GM19455 (cell line): ENCODE measurements around the gene FMN2.
"Not testable (repeated sequence)": the region's sequence is repeated elsewhere in the genome, so short reads cannot be mapped to it uniquely, and the experiment has no call there.

ENCODE experiments used
- ATAC-seq: cut with Tn5 transposase; IDR thresholded peaks from one replicate; pipeline ENCODE4 v1.9.1; 2021; ENCODE audit not compliant: unreplicated experiment

Gene FMN2

DNA sequence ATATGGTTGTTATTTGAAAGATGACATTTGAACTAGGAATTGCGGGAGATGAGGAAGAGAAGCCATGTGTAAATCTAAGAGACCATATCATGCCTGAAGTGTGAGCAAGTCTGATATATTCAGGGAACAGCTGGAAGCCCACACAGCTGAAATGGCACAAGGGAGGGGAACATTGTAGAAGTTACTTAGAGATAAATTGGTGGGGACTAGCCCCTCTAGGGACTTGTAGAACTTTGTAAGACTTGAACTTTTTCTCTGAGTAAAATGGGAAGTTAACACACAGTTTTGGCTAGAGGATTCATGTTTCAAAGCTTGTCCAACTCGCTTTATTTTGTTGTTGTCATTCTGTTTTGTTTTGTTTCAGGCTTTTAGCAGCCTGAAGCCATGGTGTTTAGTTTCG is 216.4 kb downstream of the FMN2 start:
- no peak for ATAC-seq

DNA sequence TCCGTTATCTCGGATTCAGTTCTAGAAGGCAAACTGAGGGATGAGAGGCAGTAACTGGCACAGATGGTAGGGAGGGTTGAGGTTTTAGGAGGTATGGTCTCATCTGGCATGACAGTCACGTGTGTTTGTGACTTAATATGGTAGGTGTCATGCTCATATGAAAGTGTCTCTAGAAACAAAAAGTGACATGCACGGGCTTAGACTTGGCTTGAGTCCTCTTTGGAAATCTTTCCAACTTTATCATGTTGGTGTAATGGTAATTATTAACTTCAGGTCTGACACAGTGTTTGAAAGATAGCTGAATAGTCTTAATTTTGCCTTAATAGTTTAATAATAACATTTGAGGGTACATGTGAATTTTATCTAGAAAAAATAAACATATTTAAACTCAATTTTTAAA is 218.1 kb downstream of the FMN2 start:
- no peak for ATAC-seq

DNA sequence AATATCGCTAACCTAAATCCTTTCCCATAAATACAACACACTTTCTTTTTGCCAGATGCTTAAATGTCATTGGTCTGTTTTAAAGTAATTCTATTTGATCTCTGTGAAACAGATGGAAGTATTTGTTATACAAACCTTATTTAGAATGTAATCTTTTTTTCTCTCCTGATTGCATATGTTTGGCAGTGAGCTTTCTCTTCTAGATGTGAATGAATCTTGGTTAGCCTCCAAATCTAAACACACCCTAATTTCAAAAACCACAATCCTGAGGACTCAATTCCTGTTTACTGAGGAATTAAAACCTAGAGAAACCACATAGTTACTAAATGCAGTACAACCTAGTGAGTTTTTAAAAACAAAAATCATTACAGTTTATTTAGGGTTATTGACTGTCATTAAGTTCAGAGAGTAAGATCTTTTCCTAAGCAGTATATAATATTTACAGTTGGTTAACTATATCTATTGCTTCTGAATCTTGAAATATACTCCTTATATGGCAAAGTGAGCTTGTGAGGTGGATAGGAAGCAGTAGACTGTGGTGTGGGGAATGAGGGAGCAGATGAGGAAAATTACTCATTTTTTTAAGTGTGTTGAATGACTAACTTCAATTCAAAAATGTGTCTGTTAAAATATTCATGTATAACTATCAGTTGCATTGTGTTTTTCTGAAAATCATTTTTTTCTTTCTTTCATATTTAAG is 218.7 kb downstream of the FMN2 start:
- ATAC-seq, result no peak

DNA sequence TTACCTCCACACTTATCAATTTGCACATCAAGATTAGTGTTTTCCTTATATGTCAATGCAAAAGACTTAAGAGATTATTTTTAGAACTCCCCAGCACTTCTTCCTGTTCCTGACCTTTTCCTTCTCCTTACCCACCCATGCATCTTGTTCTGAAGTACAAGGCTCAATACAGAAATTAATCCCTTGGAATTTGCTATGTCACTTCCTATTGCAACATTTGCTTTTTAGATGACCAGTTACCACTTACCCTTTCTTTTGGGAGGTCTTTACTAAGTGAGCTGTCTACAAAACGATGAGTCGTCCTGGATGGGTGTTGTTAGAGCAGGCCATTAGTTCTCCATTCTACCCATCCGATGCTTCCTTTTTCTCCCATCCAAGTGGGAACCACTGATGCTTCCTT is 221.2 kb downstream of the FMN2 start:
- no peak for ATAC-seq

DNA sequence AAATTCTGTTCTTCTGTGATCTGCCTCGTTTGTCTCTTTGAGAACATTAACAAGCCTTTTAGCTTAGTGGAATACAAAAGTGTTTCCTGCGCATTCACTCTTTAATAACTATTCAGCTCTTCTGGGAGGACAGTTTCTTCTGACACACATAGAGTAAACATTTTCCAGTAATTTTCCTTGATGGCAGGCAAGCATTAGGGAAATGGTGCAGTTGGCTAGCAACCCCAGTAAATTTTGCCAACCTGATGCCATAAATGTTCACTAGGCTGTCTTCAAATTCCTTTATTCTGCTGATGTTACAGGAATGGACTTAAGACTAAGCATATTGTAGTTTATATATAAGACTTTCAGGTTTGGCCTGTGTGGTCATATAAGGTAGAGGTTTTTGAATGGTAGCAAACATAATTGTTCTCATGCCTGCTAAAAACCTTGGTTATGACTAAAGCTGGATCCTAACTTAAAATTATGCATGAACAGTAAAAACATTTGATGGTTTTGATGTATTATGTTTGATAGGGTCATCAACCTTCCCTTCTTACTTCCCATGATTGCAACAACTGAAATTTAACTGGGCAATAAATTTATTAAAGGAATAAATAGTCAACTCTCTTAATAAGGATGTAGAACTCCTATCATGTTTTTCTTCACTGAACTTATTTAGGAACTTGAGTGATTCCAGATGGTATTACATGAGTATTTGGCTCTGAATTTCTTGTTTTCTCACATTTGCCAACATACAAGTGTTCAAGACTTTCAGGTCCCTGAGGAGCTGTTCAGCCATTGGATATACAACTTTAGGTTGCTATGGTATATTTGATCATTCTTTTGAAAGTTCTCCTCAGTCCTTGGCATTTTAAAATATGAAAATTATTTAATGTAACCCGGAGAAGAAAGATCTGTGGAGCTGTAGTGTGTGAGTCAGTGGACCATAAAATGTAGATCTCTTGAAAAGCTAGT is 223.4 kb downstream of the FMN2 start:
- ATAC-seq, result no peak

DNA sequence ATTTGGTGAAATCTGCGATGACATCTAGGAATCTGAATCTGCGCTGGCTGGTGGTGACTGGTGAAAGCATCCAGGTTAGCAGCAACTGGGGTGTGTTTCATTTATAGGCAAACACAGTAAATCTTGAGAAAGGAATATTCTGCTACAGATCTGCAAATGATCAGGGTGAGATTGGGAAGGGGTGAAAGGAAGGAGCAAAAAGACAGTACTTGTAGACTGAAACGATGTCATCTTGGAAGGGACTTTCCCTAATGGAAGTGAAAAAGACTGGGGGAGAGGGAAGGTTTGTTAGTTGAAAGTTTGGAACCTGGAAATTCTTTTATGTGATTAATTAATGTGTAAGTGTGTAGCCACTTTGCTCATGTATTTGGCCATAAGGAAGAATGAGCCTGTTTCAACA is 228.3 kb downstream of the FMN2 start:
- ATAC-seq, result no peak

DNA sequence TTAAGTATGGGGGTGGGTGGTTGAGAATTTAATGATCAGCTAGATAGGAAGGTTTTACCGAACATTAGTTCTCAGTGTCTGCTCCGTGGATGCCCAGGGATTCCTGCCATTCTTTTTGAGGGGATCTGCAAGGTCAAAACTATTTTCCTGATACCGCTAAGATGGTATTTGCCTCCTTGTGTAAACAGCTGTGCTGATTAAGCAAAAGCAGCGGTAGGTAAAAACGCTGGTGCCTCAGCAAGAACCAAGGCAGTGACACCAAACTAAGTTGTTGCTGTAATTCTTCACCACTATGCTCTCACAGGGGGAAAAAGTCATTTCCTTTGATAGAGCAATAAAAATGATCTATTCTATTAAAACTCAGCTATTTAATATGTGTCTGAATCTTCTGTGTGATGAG is 229.0 kb downstream of the FMN2 start:
- no peak for ATAC-seq

DNA sequence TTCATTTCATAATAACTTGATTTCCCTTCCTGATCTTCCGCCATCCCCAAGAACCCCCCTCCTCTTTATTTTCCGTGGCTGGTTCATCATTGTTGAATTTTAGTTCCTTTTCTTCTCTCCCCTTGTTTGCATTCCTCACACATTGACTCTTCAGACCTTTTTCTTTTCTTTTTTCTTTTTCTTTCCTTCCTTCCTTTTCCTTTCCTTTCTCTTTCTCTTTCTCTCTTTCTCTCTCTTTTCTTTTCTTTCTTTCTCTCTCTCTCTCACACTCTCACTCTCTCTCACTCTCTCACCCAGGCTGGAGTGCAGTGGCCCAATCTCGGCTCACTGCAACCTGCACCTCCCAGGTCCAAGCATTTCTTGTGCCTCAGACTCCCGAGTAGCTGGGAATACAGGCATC is 231.3 kb downstream of the FMN2 start:
- no peak for ATAC-seq

DNA sequence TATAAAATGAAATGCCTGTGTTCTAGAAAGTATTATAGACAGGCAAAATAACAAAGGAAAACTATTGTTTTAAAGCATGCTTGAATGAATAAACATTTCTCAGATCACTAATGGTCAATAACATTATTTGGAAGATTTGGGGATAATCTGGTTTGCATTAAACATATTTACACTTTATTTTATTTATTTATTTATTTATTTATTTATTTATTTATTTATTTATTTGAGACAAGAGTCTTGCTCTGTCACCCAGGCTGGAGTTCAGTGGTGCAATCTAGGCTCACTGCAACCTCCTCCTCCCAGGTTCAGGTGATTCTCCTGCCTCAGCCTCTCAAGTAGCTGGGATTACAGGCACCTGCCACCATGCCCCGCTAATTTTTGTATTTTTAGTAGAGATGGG is 236.7 kb downstream of the FMN2 start:
- ATAC-seq, result not testable (repeated sequence)

DNA sequence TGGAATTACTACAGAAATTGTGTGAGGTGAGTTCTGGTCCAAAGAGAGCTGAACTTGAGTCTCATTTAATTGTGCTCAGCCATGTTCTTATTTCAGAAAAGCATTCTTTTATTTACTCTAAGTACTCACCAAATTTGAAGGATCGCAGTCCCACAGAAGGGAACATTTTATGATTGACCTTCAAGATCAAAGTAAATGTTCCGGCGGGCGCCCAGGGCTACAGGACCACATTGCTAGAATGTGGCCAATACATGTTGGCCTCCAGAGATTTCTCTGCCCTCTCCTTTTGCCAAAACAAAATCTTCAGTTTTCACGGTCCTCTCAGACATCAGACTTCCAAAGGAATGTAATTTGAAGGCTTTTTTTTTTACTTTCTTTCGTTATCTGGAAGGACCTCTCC is 237.8 kb downstream of the FMN2 start:
- no peak for ATAC-seq

DNA sequence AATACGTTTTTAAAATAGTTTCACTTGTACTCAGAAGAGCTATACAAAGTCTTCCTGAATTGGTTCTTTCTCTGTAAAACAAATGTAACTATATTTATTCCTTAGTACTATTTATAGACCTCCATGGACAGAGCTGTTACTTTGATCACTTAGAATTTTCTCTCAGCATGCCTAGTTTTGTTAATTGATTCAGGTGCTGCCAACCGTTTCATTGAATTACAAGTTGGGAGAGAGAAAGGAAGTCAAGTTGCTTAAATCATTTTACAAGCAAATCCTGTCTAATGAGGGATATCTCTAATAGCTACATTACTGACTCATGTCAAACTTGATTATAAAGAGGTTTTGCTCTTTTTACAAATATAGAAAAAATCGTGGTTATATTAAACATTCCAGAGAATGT is 241.0 kb downstream of the FMN2 start:
- no peak for ATAC-seq

DNA sequence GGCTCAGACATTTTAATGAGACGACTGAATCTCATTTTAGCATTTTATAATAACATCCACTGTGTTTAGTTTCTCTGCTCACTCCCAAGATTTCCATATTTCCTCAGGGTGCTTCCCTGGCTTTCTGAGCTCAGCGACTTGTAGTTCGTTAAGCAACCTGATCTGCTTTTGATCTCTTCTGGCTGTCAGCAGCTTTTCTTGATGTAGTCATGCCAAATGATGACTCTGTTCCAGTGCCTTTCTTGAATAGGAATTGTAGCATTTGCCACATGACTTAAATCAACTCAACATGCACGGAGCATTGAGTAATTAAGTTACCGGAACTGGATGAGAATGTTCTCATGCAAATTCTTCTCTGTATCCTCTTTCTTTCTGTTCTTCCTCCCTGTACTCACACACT is 246.1 kb downstream of the FMN2 start:
- no peak for ATAC-seq

DNA sequence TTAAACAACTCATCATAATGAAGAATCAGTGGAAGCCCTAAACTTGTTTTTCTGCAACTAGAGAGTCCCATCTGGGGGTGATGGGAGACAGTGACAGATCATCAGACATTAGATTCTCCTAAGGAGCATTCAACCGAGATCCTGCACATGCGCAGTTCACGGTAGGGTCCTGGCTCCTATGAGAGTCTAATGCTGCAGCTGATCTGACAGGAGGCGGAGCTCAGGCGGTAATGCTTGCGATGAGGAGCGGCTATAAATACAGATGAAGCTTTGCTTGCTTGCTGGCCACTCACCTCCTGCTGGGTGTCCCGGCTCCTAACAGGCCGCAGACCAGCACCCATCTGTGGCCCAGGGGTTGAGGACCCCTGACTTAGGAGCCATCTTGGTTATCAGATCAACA is 247.2 kb downstream of the FMN2 start:
- no peak for ATAC-seq

DNA sequence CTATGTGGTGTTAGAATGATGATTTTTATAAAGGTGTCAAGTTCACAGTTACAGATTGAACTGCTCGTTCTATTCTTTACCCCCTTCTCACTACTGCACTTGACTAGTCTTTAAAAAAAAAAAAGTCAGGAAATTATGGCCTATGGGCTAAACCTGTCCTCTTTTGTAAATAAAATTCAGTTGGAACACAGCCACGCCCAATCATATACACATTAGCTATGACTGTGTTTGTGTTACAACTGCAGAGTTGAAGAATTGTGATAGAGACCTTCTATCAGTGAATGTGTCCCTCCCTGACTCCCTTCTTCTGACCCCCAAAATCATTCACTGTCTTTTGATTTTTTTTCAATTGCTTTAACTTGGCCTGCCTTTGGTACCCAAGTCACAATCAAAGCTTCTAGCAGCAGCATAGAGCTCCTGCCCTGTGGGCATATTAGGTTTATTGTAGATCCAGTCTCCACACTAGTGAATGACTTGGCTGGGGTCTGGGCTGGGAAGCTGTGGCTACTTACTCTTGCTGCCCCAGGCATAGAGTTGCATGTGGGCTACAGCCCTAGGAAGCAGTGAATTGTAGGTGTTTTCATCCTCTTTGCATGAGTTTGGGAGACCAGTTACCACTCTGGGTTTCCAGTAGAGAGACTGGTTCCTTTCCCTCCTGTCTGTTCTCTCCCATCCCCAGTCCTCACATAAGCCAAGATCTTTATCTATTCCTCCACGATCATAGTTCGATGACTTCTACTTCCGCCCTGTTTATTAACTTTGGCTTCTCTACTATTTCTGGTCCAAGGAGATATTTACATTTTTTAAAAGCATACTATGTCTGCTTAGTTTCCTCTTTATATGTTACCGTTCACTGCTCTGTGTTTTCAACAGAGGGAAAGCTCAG is 249.9 kb downstream of the FMN2 start:
- no peak for ATAC-seq

DNA sequence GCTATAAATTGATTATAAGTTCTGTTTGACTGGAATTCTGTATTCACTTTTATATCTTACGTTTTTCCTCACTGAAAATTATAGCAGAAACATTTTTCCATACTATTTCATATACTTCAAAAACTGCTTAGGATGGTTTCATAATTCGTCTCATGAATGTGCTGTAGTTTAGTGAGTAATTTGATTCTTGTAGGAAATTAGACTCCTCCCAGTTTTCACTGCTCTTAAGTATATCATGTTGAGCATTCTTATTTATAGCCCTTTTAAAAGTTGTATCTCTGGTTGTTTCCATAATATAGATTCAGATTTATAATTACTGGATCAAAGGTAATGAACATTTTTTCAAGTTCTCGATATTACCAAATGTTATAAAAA is 250.6 kb downstream of the FMN2 start:
- no peak for ATAC-seq

DNA sequence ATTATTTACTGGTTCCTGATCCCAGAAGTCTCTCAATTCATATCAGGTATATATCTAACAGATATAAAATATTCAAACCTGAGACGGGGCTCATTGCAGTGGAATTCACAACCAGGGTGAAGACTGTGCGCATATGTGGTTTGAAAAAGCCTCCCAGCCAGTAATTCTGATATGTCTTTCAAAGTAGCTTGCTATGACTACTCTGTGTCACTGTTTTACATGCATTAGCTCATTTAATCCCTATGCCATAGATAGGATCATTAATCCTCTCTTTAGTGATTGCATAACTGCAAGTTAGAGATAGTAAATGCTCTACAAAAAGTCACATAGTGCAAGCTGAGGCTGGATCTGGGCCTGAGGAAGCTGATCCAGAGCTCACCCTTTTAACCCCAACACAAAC is 251.4 kb downstream of the FMN2 start:
- ATAC-seq, result no peak

DNA sequence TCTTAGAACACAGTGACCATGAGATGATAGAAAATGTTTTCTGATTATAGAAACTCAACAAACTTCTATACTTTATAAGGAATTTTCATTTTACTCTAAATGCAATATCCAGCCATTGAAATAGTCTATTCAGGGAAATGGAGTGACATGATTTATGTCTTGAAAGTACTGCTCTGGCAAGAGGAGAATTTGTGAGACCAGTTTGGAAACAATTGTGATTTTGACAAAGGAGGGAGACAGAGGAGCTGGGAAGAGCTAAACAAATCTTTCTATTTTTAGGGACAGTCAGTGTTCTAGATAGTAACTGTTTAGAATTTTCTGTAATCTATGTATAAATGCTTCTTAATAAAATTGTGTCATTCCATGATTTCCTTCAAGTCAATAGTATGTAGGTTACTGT is 252.3 kb downstream of the FMN2 start:
- ATAC-seq, result no peak

DNA sequence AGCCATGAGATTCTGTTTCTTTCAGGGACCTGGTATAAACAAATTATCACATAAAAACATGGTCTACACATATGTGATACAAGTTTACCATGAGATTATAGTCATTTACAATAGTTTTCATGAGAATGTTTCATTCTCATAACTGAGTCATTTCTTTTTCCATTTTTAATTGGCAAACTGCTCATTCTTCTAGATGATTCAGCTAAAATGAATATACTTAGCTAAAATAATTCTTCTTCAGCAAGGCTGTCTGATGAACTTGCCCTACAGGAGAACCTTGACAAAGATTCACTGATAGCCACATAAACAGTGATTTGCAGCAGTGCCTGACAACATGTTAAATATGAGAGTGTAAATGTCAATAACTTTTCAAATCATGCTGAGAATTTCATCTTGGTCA is 253.2 kb downstream of the FMN2 start:
- no peak for ATAC-seq

DNA sequence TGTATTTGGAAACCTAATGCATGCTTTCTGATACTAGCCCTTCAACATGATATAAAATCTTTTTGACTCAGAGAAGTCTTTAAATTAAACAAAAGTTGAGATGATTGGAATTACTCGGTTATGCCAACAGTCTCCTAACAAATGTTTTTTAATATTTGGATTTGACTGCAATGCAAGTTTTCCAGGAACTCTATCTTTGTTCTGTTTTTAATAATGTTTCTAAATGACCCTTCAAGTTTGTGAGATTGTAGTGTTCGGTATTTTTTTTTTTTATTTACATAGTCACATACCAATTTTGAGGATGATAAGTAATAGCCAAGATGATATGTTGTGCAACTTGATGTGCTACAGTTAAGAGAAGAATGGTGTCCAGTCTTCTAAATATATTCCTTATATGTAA is 258.0 kb downstream of the FMN2 start:
- ATAC-seq, result no peak

DNA sequence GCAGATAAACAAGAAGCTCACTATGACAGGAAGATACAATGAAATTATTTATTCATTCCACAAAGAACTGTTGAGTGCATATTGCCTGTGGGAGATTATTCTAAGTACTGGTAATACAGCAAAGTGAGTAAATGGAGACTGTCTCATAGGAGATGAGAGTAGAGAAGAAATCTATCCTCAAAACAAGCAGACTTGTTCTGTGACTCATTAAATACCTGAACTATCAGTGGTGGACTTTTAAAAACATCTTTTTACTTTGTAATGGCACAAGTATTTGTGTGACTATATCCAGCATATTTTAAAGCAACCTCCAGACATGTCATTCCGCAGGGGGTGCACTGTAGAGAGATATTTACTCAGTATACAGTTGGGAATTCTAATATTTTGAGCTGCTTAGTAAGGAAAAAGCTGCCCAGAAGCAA is 259.2 kb downstream of the FMN2 start:
- ATAC-seq, result no peak

DNA sequence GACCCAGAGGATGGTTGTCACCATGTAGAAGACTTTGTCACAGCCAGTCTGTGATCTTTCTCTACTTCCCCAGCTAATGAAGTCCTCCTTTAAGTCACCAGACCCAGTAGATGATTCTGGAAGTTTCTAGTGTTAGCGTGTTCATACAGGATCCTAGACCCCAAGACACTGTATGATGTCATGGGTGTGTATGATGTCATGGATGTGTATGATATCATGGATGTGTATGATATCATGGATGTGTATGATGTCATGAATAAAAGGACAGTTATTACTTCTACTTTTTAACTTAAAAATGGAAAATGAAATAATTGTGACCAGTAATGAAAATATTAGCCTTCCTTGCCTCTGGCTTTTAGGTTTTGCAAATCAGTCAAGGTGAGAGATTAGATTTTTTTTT is 260.0 kb downstream of the FMN2 start:
- no peak for ATAC-seq

DNA sequence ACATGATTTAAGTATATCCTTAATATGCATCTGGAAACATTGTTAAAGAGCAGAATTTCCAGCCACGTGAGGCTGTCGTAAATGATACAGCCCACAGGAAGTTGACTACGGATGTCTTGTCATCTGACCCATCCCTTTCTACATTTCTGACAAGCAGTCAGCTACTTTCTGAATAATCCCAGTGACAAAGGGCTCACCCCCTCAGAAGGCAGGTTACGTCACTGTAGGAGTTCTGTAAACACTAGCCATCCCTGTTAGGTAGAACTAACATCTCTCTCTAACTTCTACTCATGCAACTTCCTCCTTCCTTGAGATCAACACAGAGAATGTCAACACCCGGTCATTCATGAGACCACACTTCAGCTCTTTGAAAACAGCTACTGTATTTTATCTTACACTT is 261.1 kb downstream of the FMN2 start:
- no peak for ATAC-seq
